Left forelimb (tissue), 1 donor: ENCODE results near the gene PSTPIP2.
"Not testable (repeated sequence)": the region's sequence is repeated elsewhere in the genome, so short reads cannot be mapped to it uniquely, and the experiment has no call there.

Experiments
- DNase-seq: peaks from one replicate; pipeline ENCODE4 v3.0.0-alpha.2; 2018; ENCODE audit warnings: low spot score

Gene PSTPIP2

GRCh38 chr18:46037512-46038305 is 34.4 kb downstream of the PSTPIP2 start:
- DNase-seq, result no peak

- DNase-seq, result no peak
Observed at GRCh38 chr18:46035696-46036680, 36.1 kb downstream of the PSTPIP2 start.

- no peak for DNase-seq
Observed at GRCh38 chr18:46034230-46034629, 37.8 kb downstream of the PSTPIP2 start.

DNA sequence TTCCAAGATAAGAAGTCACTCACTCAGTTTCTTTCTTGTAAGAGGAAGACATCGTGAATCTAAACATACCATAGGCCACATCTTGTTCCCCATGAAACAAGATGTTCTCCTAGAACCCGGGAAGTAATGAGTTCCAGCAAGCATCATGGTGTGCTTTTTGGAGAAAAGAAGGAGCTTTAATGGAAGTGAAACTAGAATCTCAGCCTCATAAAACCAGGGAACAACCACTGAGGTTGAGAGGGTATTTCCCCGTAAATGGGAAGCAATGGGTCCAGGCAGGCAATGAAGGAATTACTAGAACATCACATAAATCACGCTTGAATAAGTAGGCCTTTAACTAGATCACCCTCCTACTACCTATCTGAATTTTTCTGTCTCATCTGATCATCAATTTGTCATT is 40.3 kb downstream of the PSTPIP2 start:
- no peak for DNase-seq

GRCh38 chr18:46028536-46028891 is 43.5 kb downstream of the PSTPIP2 start:
- no peak for DNase-seq

DNA sequence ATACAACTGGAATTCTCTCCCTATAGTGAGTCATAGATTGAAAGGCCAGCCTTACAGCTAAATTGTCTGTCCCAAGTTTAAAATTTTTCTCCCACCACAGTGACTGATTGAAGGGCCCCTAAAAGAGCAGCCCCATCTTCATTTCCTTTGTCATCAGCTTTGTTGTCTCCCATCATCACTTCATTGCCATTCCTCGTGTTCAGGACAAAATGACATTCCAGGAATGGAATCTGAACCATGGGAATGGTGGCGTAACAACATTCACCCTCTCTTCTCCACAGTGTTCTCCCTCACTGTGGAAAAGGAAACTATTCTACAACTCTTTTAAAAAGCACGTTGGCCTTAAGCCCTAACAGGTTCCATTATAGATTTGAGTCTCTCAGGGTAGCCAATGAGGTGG is 52.1 kb downstream of the PSTPIP2 start:
- DNase-seq, result no peak

GRCh38 chr18:46013484-46014189 is 58.4 kb downstream of the PSTPIP2 start:
- DNase-seq, result no peak

DNA sequence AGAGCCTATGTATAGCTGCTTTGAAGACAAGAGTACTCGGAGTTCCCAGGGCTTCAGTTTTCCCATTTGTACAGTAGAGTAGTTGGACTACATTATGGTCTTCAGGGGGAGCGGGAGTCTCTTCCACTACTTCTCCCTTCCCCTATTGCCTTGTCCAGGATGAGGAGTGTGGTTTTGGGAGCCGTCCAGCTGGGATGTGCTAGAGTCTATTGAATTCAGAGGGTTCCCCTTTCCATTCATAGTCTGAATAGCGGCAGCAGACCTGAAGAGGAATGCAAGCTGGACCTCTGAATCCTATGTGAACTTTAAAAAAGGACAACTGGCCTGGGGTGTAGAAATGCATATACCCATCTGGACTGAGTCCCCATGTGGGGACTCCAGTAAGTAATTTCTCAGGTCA is 61.4 kb downstream of the PSTPIP2 start:
- no peak for DNase-seq

DNA sequence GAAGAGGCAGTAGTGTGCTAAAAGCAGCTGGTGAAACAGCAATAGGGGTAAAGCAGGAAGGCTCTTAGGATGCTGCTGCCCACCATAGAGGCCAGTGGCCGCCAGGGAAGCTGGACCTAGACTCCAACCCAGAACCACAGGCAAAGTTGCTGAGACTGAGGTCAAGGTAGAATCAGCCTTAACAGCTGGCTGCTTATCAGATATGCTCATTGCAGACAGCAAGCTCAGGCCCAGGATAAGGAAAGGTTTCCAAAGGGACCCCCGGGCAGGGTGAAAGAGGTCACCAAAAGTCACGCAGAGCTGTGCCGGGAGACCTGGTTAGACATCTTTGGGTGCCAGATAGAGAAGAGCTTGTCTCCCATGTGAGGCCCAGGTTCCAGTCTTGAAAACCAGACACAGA is 62.0 kb downstream of the PSTPIP2 start:
- no peak for DNase-seq

DNA sequence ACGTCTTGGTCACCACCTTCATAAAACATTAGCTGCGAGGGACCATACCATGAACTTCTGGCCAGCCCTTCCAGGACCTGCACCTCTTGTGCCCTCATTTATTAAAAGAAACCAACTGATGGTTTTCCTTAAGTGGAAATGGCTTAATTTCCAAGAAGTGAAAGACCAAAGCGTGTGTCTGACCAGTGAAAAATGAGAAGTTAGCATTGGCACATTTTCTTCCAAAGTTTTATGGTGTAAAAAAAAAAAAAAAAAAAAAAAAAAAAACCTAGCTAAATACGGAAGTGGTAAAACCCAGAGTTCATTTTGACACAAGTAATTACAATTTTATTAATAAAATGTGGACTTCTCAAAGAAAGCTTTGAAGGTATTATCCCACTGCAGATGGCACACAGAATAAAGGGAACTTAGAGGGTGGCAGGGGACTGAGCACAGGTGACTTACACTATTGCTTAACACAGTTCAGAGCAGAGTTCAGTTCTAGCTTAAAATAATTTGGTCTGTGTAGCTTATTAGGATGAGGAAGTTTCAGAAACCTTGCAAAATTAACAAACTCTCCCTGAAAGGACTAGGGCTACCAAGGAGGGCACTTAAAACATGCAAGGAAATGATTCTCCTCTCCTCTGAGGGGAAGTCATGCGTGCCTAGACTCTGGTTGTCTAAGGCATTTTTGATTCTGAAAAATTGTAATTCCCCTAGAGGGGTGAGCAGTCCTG is 62.8 kb downstream of the PSTPIP2 start:
- no peak for DNase-seq

GRCh38 chr18:46008531-46008930 is 63.5 kb downstream of the PSTPIP2 start:
- no peak for DNase-seq

GRCh38 chr18:46007165-46007564 is 64.9 kb downstream of the PSTPIP2 start:
- no peak for DNase-seq

GRCh38 chr18:46002934-46003333 is 69.1 kb downstream of the PSTPIP2 start:
- DNase-seq, result no peak

- no peak for DNase-seq
Observed at GRCh38 chr18:46001892-46002291, 70.2 kb downstream of the PSTPIP2 start.

- DNase-seq, result no peak
Observed at GRCh38 chr18:46001074-46001473, 71.0 kb downstream of the PSTPIP2 start.

- DNase-seq, result no peak
Observed at GRCh38 chr18:45999536-45999935, 72.5 kb downstream of the PSTPIP2 start.

GRCh38 chr18:45998244-45998643 is 73.8 kb downstream of the PSTPIP2 start:
- no peak for DNase-seq

- DNase-seq, result no peak
Observed at GRCh38 chr18:45997700-45998151, 74.3 kb downstream of the PSTPIP2 start.

DNA sequence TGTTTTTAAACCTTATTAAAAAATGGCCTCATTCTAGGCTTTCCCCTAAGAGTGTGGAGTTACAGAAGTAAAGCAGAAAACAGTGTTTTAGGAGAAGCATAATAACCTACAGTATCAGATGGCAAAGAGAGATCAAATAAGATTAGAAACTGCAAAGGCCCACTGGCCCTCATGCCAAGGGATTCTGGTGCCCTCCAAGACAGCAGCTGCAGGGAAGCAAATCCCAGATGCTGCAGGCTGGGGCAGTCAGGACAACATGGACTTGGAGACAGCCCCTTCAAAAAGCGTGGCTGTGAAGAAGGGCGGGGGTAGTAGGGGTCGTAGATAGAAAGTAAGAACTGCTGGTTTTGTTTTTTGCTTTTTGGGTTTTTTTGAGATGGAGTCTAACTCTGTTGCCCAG is 76.6 kb downstream of the PSTPIP2 start:
- no peak for DNase-seq

GRCh38 chr18:45993438-45993837 is 78.6 kb downstream of the PSTPIP2 start:
- DNase-seq, result no peak

GRCh38 chr18:45992527-45992926 is 79.5 kb downstream of the PSTPIP2 start:
- not testable (repeated sequence) for DNase-seq

DNA sequence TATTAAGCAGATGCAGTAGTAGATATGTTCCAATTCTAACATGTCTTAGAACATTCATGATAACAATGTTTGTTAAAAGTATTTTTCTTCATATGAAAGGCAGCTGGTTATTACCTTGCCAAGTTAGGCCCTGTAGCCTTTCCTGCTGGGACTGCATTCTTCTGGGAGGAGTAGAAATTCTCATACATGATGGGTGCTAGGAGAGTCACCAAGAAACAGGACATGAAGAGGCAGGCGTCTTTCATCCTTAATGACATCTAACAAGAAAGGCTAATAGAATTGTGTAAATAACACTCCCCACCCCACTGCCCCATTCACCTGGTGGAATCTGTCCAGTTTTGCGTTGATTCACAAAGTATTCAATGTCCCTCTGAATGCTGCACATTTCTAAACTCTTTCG is 80.3 kb downstream of the PSTPIP2 start:
- DNase-seq, result no peak
